ENCODE data around the gene TMEM151B.
"Not testable (repeated sequence)": the region's sequence is repeated elsewhere in the genome, so short reads cannot be mapped to it uniquely, and the experiment has no call there.

The TMEM151B gene

GRCh38 chr6:44269921-44270525 lies at the start of gene TMEM151B:
Gene TMEM151B, plus strand, starts transcription at chr6:44270450. Its CDS starts 293 bp downstream, at chr6:44270743.
- DNase-seq (ENCODE audit: low spot score): peak; percentile 85

DNA sequence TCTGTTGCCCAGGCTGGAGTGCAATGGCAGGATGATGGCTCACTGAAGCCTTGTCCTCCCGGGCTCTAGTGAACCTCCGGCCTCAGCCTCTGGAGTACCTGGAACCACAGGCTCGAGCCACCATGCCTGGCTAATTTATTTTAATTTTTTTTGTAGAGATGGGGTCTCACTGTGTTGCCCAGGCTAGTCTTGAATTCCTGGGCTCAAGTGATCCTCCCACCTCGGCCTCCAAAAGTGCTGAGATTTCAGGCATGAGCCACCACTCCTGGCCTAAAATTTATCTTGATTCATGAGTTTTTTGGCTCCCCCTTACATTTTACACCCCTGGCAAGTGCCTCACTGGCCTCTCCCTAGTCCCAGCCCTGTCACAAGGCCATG lies 49.3 kb upstream of the TMEM151B start:
- no peak for DNase-seq (ENCODE audit: low spot score)

GRCh38 chr6:44221291-44221960 lies 48.8 kb upstream of the TMEM151B start:
- peak; percentile 80 for DNase-seq (ENCODE audit: low spot score)

- DNase-seq (ENCODE audit: low spot score): no peak
Measured at GRCh38 chr6:44221961-44222335, 48.3 kb upstream of the TMEM151B start.

- DNase-seq (ENCODE audit: low spot score): peak; percentile 47
Measured at GRCh38 chr6:44222486-44223318, 47.5 kb upstream of the TMEM151B start.

- DNase-seq (ENCODE audit: low spot score): peak; percentile 77
Measured at GRCh38 chr6:44223319-44224028, 46.8 kb upstream of the TMEM151B start, which contains the start of gene SLC29A1. Gene SLC29A1, plus strand, starts transcription at chr6:44223595. Its CDS starts 3,719 bp downstream, at chr6:44227314.

DNA sequence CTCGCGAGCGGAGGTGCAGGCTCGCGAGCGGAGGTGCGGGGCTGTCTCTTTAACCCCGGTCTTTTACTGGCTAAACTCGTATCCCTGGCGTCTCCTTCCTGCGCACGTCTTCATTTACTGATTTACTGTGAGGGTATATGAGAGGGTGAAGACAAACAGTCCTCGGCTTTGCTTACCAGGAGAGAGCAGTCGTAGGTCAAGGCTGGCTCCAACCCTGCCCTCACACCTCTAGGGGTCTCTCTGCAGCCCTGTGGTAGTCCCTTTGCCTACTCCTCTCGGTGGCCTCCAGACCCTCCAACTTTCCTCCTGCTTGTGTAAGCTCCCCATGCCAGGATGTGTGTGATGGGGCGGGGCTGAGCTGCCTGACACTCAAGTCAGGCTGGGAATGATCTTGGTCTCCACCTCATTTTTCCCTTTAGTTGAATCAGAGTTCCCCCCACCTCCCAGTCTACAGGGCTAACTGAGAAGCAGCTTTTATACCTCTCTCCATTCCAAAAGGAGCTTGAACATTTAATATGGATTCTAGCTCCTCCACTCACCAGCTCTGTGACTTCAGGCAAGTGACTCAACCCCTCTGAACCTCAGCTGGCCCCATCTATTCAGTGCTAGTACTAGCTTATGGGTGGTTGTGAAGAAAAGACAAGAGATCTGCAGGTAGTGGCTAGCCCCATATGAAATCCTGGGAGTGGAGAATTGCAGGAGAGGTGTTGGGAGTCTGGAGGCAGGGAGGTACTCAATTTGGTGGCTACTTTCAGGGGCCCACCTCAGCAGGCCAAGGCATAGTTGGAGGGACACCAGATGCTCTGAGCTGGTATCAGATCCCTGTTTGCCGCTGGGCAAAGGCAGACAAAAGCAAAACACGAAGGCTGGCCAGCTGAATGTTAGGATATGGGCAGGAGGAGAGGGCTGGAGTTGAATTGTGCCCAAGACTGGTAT lies 46.0 kb upstream of the TMEM151B start:
- peak; percentile 63 for DNase-seq (ENCODE audit: low spot score)

GRCh38 chr6:44224965-44225305 lies 45.3 kb upstream of the TMEM151B start:
- no peak for DNase-seq (ENCODE audit: low spot score)

DNA sequence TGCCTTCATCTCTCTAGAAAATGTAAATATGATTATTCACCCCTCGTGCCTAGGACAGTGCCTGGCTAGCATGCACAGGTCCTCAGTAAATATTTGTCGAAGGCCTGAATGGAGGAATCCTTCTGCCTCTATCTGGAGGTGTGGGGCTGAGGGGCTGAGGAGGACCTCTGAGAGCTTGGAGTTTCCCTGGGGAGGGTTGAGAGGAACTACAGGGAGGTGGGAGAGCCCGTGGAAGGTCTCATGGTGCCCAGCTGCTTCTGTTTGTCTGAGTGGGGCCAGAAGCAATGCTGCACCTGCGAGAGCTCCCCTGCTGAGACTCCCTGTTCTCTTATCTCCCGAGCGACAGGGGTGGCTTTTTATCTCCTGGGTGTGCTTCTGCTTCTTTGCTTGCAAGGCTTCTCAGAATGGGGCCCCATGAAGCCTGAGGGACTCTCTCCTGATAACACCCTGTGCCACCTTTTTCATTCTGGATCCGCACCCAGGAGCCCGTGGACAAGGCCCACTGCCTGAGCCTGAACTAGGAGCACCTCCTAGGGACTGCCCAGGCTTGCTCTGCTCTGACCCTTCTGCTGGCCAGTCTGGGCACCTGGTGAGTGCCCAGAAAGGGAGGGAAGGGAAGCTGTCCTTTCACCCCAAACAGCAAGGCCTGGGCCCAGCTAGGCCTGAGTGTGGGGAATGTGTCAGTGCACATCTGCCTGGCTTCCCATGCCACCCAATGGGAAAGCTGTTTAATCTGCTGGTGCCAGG lies 44.5 kb upstream of the TMEM151B start:
- no peak for DNase-seq (ENCODE audit: low spot score)

- DNase-seq (ENCODE audit: low spot score): peak; percentile 60
Measured at GRCh38 chr6:44226368-44227147, 43.7 kb upstream of the TMEM151B start.

DNA sequence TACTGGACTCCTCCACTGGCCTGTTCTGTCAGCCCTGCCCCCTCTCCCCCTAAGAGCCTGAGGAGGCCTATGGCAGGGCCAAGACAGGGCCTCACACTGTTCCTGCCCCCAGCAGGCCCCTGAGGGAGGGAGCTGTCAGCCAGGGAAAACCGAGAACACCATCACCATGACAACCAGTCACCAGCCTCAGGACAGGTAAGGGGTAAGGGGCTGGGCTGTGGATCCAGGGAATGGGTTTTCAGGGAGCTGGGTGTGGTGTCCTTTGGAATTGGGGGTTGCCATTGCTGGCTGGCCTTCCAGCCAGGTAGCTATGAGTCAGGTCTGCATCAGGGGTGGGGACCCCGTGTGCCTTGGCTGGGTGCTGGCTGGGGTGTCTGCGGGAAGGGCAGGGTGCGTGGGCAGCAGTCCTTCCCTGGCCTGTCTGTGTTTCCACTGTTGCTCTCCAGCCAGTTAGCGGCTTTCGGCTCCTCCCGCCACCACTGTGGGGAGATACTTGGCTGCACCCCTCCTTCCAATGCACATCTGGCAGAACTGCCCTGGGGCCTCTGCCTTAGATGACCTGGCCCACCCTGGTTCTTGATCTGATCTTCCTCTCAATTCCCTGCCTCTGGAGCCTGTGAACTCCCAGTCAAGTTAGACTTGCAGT lies 43.0 kb upstream of the TMEM151B start:
- peak; percentile 40 for DNase-seq (ENCODE audit: low spot score)

DNA sequence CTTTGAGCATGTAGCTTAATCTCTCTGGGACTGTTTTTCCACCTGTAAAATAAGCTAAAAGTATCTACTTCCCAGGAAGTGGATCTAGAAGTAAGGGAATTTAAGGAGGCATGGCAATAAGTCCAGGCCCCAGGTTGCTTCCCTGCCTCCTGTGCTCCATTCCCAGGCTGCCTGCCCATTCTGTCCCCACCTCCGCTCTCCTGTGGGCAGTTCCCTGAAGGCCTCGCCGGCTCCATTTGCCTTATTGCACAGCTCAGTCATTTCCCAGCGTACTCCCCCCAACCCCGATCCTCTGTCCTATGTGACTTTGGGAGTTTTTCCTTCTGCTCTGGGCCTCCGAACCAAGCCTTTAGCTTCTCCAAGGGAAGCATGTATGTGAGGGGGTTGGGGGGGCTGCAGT lies 42.2 kb upstream of the TMEM151B start:
- no peak for DNase-seq (ENCODE audit: low spot score)

GRCh38 chr6:44228433-44228832 lies 41.8 kb upstream of the TMEM151B start:
- no peak for DNase-seq (ENCODE audit: low spot score)

GRCh38 chr6:44228836-44229235 lies 41.4 kb upstream of the TMEM151B start:
- DNase-seq (ENCODE audit: low spot score): no peak

DNA sequence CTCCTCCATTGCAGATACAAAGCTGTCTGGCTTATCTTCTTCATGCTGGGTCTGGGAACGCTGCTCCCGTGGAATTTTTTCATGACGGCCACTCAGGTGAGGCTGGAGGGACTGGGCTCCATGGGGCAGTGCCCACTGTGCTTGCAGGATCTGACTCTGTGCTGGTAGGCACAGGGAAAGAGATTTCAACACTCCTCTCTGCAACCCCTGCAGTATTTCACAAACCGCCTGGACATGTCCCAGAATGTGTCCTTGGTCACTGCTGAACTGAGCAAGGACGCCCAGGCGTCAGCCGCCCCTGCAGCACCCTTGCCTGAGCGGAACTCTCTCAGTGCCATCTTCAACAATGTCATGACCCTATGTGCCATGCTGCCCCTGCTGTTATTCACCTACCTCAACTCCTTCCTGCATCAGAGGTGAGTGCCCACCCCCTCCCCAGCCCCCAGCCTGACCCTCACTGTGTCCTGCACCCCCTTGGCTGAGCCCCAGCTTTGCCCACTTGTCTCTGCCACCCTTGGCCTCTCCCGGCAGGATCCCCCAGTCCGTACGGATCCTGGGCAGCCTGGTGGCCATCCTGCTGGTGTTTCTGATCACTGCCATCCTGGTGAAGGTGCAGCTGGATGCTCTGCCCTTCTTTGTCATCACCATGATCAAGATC lies 40.7 kb upstream of the TMEM151B start:
- DNase-seq (ENCODE audit: low spot score): no peak

DNA sequence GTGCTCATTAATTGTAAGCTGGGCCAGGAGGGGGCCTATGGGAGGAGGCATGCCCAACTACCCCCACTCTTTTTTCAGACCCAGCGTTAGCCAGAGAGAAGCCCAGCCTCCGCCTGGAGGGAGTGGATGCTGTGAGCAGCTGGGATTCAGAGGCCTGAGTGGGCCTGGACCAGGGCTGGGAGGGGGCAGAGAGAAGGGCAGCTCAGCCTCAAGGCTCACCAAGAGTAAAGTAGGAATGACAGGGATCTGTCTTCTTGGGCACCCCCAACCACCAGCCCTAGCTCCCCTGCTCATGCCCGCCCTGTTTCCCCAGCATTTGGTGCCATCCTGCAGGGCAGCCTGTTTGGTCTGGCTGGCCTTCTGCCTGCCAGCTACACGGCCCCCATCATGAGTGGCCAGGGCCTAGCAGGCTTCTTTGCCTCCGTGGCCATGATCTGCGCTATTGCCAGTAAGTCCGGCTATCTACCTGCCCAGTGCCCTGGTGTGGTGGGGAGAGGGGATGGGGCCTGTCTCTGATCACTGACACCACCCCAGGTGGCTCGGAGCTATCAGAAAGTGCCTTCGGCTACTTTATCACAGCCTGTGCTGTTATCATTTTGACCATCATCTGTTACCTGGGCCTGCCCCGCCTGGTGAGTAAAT lies 40.1 kb upstream of the TMEM151B start:
- no peak for DNase-seq (ENCODE audit: low spot score)

- DNase-seq (ENCODE audit: low spot score): not testable (repeated sequence)
Measured at GRCh38 chr6:44231426-44231825, 38.8 kb upstream of the TMEM151B start.

All from cerebellar cortex (tissue), 1 donor.